Measurements from ENCODE around the gene PHF21A. TPM values are rescaled to one million over a fixed set of nuclear protein-coding genes. Genes with fewer than 3 reads are reported as not detected.

PHF21A gene
- total and polyA plus RNA-seq, 2 donors: 15.2 to 25.9 TPM

DNA sequence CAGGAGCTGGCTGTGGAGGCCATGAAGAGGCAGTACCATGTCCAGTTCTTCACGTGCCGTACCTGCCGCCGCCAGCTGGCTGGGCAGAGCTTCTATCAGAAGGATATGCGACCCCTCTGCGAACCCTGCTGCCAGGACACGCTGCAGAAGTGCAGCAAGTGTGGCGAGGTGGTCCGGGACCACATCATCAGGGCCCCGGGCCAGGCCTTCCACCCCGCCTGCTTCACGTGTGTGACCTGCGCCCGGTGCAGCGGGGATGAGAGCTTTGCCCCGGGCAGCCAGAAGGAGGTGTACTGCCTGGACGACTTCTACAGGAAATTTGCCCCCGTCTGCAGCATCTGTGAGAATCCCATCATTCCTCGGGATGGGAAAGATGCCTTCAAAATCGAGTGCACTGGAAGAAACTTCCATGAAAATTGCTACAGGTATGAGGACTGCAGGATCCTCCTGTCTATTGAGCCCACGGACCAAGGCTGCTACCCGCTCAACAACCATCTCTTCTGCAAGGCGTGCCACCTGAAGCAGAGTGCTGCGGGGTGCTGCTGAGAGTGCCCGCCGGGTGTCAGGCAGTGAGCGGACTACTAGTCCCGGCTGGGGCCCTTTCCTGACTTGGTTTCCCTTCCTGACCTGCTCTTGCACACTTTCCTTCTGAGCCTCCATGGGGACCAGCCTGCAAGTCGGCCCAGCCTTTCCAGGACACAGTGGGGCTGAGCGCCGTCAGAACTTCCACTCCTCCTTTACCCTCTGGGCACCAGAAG, 22.0 kb upstream of the PHF21A start:
- DNase-seq (ENCODE audit: low read depth in 6 of 9, low spot score in 9 of 9): no peak
- Histone ChIP-seq H3K36me3 (ENCODE audit: control insufficient read depth in 2 of 2, insufficient read depth in 2 of 2, low read length in 1 of 2) (no peaks in the 10 kb centered on the region), H3K4me3 (ENCODE audit: low read length in 2 of 2) (no peak overlapping the region), H3K27ac (ENCODE audit: low read depth in 1 of 2, low read length in 1 of 2) (no peak overlapping the region), H3K4me1 (ENCODE audit: control insufficient read depth in 2 of 2, insufficient read depth in 2 of 2, low read length in 2 of 2) (no peaks in the 10 kb centered on the region), H3K27me3 (ENCODE audit: control insufficient read depth in 2 of 2, insufficient read depth in 1 of 2, low read length in 1 of 2) (peaks cover 0 to 8% of the 10 kb centered on the region in 2 donors), H3K9me3 (ENCODE audit: control insufficient read depth in 2 of 2, insufficient read depth in 1 of 2, low read length in 1 of 2) (no peaks in the 10 kb centered on the region)
- 95% methylated on average over 31 of the region's 31 CpGs for WGBS

- Histone ChIP-seq H3K27me3 (ENCODE audit: control insufficient read depth in 2 of 2, insufficient read depth in 1 of 2, low read length in 1 of 2) (peaks cover 0 to 8% of the 10 kb centered on the region in 2 donors), H3K4me3 (ENCODE audit: low read length in 2 of 2) (no peak overlapping the region), H3K4me1 (ENCODE audit: control insufficient read depth in 2 of 2, insufficient read depth in 2 of 2, low read length in 2 of 2) (no peaks in the 10 kb centered on the region), H3K27ac (ENCODE audit: low read depth in 1 of 2, low read length in 1 of 2) (no peak overlapping the region), H3K9me3 (ENCODE audit: control insufficient read depth in 2 of 2, insufficient read depth in 1 of 2, low read length in 1 of 2) (no peaks in the 10 kb centered on the region), H3K36me3 (ENCODE audit: control insufficient read depth in 2 of 2, insufficient read depth in 2 of 2, low read length in 1 of 2) (no peaks in the 10 kb centered on the region)
- no peak for DNase-seq (ENCODE audit: low read depth in 6 of 9, low spot score in 9 of 9)
- 93% methylated on average over 17 of the region's 17 CpGs for WGBS
Observed at GRCh38 chr11:46142561-46142960, 21.3 kb upstream of the PHF21A start.

DNA sequence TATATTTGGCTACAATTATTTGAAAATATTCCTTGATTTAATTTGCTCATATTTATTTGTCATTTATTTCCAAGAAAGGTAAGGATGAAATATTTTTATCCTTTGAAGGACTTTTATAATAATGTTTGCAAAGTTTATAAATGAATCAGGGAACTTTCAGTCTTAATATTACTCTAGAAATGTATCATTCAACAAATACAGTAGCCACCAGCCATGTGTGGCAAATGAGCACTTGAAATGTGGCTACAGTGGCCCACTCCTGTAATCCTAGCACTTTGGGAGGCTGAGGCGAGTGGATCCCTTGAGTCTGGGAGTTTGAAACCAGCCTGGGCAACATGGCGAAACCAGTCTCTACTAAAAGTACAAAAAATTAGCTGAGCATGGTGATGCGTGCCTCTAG, 20.3 kb upstream of the PHF21A start:
- Histone ChIP-seq H3K27me3 (ENCODE audit: control insufficient read depth in 2 of 2, insufficient read depth in 1 of 2, low read length in 1 of 2) (peaks cover 0 to 11% of the 10 kb centered on the region in 2 donors), H3K4me1 (ENCODE audit: control insufficient read depth in 2 of 2, insufficient read depth in 2 of 2, low read length in 2 of 2) (no peaks in the 10 kb centered on the region), H3K36me3 (ENCODE audit: control insufficient read depth in 2 of 2, insufficient read depth in 2 of 2, low read length in 1 of 2) (no peaks in the 10 kb centered on the region), H3K9me3 (ENCODE audit: control insufficient read depth in 2 of 2, insufficient read depth in 1 of 2, low read length in 1 of 2) (no peaks in the 10 kb centered on the region), H3K4me3 (ENCODE audit: low read length in 2 of 2) (no peak overlapping the region), H3K27ac (ENCODE audit: low read depth in 1 of 2, low read length in 1 of 2) (no peak overlapping the region)
- 95% methylated on average over 3 of the region's 3 CpGs for WGBS
- no peak for DNase-seq (ENCODE audit: low read depth in 6 of 9, low spot score in 9 of 9)

DNA sequence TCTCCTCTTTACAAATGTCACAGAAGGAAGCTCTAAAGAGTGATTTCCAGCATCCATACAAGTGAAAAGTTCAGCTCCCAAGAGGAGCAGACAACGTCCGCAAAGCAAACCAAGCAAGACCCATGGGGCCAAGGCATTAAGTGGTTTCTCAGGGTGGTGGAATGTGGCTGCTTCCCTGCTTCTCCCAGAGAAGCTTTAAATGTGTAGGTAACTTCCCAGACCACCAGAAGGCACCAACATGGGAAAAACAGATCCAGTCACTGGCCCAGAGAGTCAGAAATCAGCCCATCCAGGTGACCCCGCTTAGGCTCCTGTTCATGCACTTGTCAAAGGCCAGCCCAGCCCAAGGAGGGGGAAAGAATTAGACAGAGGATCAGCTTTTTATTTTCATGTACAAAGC, 13.3 kb upstream of the PHF21A start:
- DNase-seq (ENCODE audit: low read depth in 6 of 9, low spot score in 9 of 9): no peak
- no peaks in the 10 kb centered on the region for H3K4me1 ChIP-seq (ENCODE audit: control insufficient read depth in 2 of 2, insufficient read depth in 2 of 2, low read length in 2 of 2)
- 96% methylated on average over 3 of the region's 3 CpGs for WGBS
- peaks cover 0 to 9% of the 10 kb centered on the region in 2 donors for H3K27me3 ChIP-seq (ENCODE audit: control insufficient read depth in 2 of 2, insufficient read depth in 1 of 2, low read length in 1 of 2)
- no peak overlapping the region for H3K4me3 ChIP-seq (ENCODE audit: low read length in 2 of 2)
- no peaks in the 10 kb centered on the region for H3K36me3 ChIP-seq (ENCODE audit: control insufficient read depth in 2 of 2, insufficient read depth in 2 of 2, low read length in 1 of 2)
- H3K9me3 ChIP-seq (ENCODE audit: control insufficient read depth in 2 of 2, insufficient read depth in 1 of 2, low read length in 1 of 2): no peaks in the 10 kb centered on the region
- H3K27ac ChIP-seq (ENCODE audit: low read depth in 1 of 2, low read length in 1 of 2): no peak overlapping the region

GRCh38 chr11:46134061-46134460, 12.8 kb upstream of the PHF21A start:
- H3K9me3 ChIP-seq (ENCODE audit: control insufficient read depth in 2 of 2, insufficient read depth in 1 of 2, low read length in 1 of 2): no peaks in the 10 kb centered on the region
- peaks cover 0 to 9% of the 10 kb centered on the region in 2 donors for H3K27me3 ChIP-seq (ENCODE audit: control insufficient read depth in 2 of 2, insufficient read depth in 1 of 2, low read length in 1 of 2)
- no peak for DNase-seq (ENCODE audit: low read depth in 6 of 9, low spot score in 9 of 9)
- WGBS: 86% methylated on average over 4 of the region's 4 CpGs
- H3K27ac ChIP-seq (ENCODE audit: low read depth in 1 of 2, low read length in 1 of 2): no peak overlapping the region
- no peaks in the 10 kb centered on the region for H3K36me3 ChIP-seq (ENCODE audit: control insufficient read depth in 2 of 2, insufficient read depth in 2 of 2, low read length in 1 of 2)
- H3K4me1 ChIP-seq (ENCODE audit: control insufficient read depth in 2 of 2, insufficient read depth in 2 of 2, low read length in 2 of 2): no peaks in the 10 kb centered on the region
- no peak overlapping the region for H3K4me3 ChIP-seq (ENCODE audit: low read length in 2 of 2)

DNA sequence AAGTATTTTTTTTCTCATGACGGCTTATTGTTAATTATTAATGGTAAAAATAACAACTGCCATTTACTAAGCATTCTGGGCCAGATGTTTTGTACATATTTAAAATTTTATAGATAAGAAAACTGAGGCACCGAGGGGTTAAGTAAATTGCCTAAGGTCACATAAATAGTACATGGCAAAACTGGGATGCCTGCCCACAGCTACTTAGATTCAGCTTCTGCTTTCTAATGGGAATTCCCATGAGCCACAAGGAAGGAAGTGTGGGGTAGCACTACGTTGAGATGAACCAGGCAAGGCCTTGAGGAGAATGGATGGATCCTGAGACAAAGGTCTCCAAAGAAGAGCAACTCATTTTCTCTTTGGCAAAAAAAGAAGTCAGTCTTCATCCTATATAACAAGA, 11.9 kb upstream of the PHF21A start:
- H3K27me3 ChIP-seq (ENCODE audit: control insufficient read depth in 2 of 2, insufficient read depth in 1 of 2, low read length in 1 of 2): peaks cover 0 to 5% of the 10 kb centered on the region in 2 donors
- no peak overlapping the region for H3K4me3 ChIP-seq (ENCODE audit: low read length in 2 of 2)
- no peaks in the 10 kb centered on the region for H3K36me3 ChIP-seq (ENCODE audit: control insufficient read depth in 2 of 2, insufficient read depth in 2 of 2, low read length in 1 of 2)
- WGBS: 68% methylated on average over 3 of the region's 3 CpGs
- no peaks in the 10 kb centered on the region for H3K9me3 ChIP-seq (ENCODE audit: control insufficient read depth in 2 of 2, insufficient read depth in 1 of 2, low read length in 1 of 2)
- H3K27ac ChIP-seq (ENCODE audit: low read depth in 1 of 2, low read length in 1 of 2): no peak overlapping the region
- no peaks in the 10 kb centered on the region for H3K4me1 ChIP-seq (ENCODE audit: control insufficient read depth in 2 of 2, insufficient read depth in 2 of 2, low read length in 2 of 2)
- DNase-seq (ENCODE audit: low read depth in 6 of 9, low spot score in 9 of 9): no peak

DNA sequence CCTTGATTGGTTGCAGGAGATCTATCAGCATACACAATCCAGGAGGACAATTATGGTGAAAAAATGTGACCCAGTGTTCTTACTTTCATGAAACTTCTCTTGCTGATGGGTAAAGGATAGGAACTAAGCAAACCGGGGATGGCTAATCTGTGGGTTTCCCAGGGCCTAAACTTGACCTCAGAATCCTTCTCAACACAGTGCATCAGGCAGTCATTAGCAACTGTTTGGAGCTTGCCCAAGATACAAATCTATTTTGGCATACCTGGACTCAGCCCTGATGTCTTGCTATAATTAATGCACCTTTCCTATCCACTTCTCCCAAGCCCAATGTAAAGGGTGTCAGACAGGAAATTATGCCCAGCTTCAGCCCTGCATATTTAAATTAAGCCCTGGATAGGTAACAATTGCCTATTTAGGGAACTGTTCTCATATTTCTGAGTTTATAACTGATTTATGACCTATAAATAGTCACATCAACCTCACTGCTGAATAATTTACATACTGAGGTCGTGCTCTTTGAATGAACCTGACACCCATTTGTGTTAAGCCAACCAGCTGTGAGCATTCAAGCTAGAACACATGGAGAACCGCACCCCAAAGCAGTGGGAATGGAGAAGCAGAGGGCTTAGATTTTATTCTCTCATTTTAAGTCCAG, 9.2 kb upstream of the PHF21A start:
- H3K27me3 ChIP-seq (ENCODE audit: control insufficient read depth in 2 of 2, insufficient read depth in 1 of 2, low read length in 1 of 2): no peaks in the 10 kb centered on the region
- DNase-seq (ENCODE audit: low read depth in 6 of 9, low spot score in 9 of 9): no peak
- 92% methylated on average over 3 of the region's 3 CpGs for WGBS
- no peak overlapping the region for H3K4me3 ChIP-seq (ENCODE audit: low read length in 2 of 2)
- H3K4me1 ChIP-seq (ENCODE audit: control insufficient read depth in 2 of 2, insufficient read depth in 2 of 2, low read length in 2 of 2): peaks cover 0 to 5% of the 10 kb centered on the region in 2 donors
- H3K27ac ChIP-seq (ENCODE audit: low read depth in 1 of 2, low read length in 1 of 2): no peak overlapping the region
- H3K36me3 ChIP-seq (ENCODE audit: control insufficient read depth in 2 of 2, insufficient read depth in 2 of 2, low read length in 1 of 2): no peaks in the 10 kb centered on the region
- H3K9me3 ChIP-seq (ENCODE audit: control insufficient read depth in 2 of 2, insufficient read depth in 1 of 2, low read length in 1 of 2): peaks cover 0 to 3% of the 10 kb centered on the region in 2 donors

DNA sequence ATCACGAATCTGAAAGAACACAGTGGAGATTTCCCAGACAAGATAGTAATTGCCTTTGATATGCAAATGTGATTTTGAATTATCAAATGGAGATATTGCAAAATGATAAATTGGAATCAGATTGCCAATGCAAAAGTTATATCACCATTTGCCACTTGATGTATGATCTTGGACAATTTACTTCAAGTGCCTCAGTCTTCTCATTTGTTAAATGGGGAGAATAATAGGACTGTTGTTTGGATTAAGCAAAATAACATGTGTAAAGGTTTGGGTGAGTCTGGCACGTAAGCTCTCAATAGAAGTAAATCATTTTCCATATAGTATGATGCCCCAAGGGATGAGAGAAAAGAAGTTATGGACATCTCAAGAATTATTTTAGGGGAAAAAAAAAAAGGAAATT, 7.9 kb upstream of the PHF21A start:
- Histone ChIP-seq H3K4me3 (ENCODE audit: low read length in 2 of 2) (no peak overlapping the region), H3K36me3 (ENCODE audit: control insufficient read depth in 2 of 2, insufficient read depth in 2 of 2, low read length in 1 of 2) (no peaks in the 10 kb centered on the region), H3K27me3 (ENCODE audit: control insufficient read depth in 2 of 2, insufficient read depth in 1 of 2, low read length in 1 of 2) (no peaks in the 10 kb centered on the region), H3K4me1 (ENCODE audit: control insufficient read depth in 2 of 2, insufficient read depth in 2 of 2, low read length in 2 of 2) (peaks cover 0 to 7% of the 10 kb centered on the region in 2 donors), H3K27ac (ENCODE audit: low read depth in 1 of 2, low read length in 1 of 2) (no peak overlapping the region), H3K9me3 (ENCODE audit: control insufficient read depth in 2 of 2, insufficient read depth in 1 of 2, low read length in 1 of 2) (peaks cover 0 to 3% of the 10 kb centered on the region in 2 donors)
- no peak for DNase-seq (ENCODE audit: low read depth in 6 of 9, low spot score in 9 of 9)
- WGBS: 98% methylated on average over 2 of the region's 2 CpGs

DNA sequence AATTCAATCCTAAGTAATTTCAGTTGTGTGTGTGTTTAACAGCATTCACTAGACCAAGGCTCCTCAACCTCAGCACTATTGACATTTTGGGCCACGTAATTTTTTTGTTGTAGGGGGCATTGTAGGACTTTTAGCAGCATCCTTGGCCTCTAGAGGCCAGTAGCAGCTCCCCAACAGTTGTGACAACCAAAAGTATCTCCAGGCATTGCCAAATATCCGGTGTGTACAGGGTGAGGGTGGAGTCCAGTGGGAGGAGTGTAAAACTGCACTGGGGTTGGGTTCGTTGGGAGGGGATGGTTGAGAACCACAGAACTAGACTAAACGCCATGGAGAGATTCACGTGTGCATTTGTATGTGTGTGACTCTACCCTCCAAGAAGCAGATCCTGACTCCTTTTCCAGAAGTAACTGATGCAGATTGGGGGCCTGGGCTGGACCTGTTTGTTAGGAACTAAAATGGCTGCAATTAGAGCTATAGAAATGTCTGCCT, 5.9 kb upstream of the PHF21A start:
- Histone ChIP-seq H3K4me3 (ENCODE audit: low read length in 2 of 2) (no peak overlapping the region), H3K36me3 (ENCODE audit: control insufficient read depth in 2 of 2, insufficient read depth in 2 of 2, low read length in 1 of 2) (no peaks in the 10 kb centered on the region), H3K27ac (ENCODE audit: low read depth in 1 of 2, low read length in 1 of 2) (no peak overlapping the region), H3K27me3 (ENCODE audit: control insufficient read depth in 2 of 2, insufficient read depth in 1 of 2, low read length in 1 of 2) (no peaks in the 10 kb centered on the region), H3K9me3 (ENCODE audit: control insufficient read depth in 2 of 2, insufficient read depth in 1 of 2, low read length in 1 of 2) (peaks cover 0 to 3% of the 10 kb centered on the region in 2 donors), H3K4me1 (ENCODE audit: control insufficient read depth in 2 of 2, insufficient read depth in 2 of 2, low read length in 2 of 2) (peaks cover 4 to 7% of the 10 kb centered on the region in 2 donors)
- 31% methylated on average over 5 of the region's 5 CpGs for WGBS
- DNase-seq (ENCODE audit: low read depth in 6 of 9, low spot score in 9 of 9): peak in 2 of 9 donors; percentile 26 to 61
